ENCODE measurements around the gene GPC6.

The GPC6 gene

DNA sequence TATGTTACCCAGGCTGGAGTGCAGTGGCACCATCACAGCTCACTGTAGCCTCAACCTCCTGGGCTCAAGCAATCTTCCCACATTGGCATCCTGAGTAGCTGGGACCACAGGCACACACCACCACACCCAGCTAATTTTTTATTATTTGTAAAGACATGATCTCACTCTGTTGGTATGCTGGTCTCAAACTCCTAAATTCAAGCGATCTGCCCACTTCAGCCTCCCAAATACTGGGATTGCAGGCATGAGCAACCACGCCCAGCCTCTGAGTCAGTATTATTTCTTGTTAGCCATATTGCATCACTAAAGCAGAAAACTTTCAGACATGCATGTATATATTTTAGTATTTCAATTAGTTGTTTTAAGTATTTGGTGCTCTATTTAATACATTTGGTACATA lies 376.4 kb downstream of the GPC6 start:
- no peak for DNase-seq (ENCODE audit: low spot score)

DNA sequence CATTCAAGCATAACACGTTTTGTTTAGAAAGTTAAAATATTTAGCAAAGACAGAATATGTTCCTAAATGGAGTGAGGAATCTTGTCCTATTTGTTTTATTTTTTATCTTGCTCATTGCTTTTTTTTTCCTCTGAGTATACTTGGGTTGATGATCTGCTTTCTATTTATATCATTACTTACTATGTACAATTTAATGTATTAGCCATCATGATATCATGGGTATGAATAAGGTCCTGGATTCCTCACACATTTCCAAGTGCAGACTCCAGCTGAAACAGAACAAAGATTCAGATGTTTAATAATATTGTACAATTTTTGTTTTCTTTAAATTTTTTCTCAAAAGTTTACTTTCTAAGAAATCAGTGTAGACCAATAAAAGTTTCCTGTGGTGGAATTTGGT lies 388.2 kb downstream of the GPC6 start:
- DNase-seq (ENCODE audit: low spot score), result no peak

DNA sequence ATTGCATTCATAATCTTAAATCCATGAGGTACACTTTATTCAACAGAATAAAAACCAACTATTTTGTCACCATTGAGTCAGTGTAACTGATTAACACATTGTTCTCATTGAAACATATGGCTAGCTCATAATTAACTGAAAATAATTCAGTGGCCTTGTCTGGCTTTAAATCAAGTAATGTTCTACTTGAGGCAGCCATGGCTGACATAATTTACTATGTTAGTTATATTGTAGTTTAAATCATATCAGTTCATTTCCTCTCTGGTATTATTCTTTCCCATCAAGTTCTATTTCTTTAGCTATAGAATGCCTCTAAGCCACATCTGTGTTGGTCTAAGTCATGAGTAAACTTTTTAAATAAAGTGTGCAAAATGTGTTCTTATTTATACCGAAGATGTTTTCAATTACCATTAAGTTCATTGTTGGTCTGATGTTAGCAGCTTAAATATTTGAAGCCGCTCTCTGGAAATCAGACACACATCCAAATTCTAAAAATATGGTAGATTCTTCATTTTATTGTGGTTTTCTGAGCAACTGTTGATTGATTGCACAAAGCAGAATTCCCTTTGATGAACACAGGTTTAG lies 393.7 kb downstream of the GPC6 start:
- no peak for DNase-seq (ENCODE audit: low spot score)

DNA sequence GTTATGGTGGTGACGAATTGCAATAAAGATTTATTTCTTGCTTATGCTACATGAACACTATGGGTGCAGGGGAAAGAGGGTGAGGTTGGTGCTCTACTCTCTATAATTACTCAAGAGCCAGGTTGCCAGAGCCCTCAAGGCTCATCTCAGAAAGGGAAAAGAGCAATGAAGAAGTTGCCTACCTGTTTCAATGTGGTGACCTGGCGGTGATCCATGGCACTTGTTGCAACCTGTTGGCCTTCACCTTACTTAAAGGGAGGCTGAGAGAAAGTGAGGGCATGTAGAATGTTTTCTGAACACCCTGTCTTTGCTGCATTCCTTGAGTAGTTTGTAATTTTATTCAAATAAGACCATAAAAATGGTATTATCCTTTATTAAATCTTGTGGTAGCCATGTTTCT lies 394.4 kb downstream of the GPC6 start:
- DNase-seq (ENCODE audit: low spot score), result no peak

DNA sequence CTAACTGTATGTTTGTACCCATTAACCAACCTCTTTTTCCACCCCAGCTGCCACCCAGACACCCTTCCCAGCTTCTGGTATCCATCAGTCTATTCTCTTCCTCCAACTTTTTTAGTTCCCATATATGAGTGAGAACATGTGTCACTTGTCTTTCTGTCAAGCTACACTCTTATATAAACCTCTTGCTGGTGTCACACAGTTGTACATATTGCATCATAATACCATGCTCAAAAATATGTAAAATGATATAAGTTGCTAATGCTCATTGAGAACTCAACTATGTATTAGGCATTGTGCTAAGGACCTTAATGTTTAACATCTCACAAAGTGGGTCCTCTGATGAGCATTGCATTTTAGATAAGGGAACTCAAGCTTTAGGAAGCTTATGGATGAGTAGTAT lies 395.4 kb downstream of the GPC6 start:
- DNase-seq (ENCODE audit: low spot score), result no peak

DNA sequence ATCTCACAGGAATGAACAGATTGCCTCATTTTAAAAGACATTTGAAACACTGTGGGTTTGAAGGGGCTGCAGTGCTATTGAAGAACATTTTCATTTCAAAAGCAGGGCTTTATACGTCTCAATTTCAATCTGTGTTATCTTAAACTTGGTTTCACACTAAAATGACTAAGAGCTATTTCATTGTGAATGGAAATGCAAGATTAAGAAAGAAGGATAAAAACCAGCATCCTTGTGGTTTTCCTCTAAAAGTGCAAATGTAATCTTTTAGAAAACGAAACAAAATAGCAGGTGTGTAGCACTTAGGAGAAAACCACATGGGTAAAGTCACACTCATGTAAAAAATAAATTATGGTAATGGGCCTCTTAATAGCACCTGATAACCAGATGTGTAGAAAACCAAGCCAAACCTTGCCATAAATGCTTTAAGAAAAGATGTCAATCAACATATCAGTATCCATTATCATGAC lies 397.7 kb downstream of the GPC6 start:
- no peak for DNase-seq (ENCODE audit: low spot score)

DNA sequence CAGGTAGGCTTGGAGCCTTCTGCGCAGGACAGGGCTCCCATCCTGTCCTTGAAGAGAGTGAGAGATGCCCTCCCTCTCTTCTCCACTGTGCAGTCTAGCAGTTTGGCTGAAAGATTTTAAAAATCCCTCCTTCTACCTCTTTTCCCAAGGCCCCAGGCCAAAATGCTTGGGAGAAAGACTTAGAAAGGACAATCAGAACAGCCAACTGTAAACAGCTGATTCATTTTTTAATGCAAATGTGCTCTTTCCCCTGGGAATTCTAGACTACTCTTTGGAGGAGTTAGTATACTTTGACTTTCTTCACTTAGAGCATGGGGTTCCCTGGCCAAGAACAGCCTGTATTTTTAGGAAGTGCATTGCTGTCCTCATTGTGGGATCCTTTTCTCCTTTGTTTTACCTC lies 398.9 kb downstream of the GPC6 start:
- DNase-seq (ENCODE audit: low spot score), result no peak

DNA sequence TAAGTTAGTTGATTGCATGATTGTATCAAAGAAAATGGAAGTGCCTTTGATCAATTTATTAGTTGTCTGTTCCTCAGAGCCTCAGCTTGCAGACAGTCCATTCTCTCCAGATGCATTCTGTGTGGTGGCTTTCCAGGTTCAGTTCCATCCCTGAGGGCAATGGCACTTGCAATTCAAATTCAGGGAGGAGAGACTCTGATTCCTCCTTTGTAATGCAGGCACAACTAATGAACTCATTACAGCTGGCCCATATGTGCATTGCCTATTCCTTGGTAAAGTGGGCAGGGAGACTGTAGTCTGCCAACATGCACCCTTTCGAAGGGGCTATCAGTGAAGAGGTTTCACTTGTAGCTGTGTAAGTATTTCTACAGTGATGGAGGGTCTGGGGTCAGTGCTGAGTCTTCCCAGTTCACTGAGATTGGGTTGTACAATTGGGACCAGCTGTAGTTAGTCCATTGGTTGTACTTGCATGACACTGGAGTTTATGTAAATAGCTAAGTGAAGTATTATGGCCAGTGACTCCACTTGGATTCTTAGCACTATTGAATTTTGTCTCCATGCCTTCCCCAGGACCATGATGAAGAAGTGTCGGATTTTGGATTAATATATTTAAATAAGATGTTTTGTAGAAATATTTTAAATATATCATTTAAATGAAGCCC lies 401.7 kb downstream of the GPC6 start:
- DNase-seq (ENCODE audit: low spot score), result no peak

DNA sequence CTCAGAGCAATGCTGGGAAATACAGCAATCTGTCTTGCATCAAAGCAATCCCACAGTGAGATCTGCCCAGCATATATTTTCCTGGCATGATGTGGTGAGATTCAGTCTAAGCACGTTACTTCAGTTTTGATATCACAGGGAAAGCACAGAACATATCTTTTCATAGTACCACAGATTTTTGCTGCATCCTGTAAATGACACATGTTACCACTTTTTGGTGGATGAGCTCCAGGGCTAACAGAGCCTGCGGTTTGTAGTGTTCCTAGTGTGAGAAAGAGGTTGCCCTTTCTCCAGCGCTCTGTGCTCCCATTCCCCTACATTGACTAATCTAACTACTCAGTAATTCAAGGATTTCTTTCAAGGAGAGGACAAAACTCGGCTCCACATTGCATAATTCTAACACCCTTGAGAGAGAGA lies 409.0 kb downstream of the GPC6 start:
- no peak for DNase-seq (ENCODE audit: low spot score)

DNA sequence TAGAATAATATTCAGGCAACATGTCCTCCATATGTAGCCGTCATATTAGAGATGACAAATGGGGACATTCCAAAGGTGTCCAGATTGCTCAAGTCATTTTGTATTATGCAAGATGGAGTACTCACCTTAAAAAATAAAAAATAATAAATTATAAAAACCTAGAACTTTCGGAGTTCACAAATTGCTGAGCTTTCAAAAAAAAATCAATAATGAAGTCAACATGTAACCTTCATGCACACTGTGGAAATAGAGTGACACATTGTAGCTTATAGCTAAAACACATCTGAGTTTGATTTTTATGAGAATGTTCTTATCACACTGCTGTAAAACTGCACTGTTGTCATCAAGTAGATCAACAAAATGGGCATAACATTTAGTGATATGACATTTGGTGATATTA lies 411.2 kb downstream of the GPC6 start:
- no peak for DNase-seq (ENCODE audit: low spot score)

DNA sequence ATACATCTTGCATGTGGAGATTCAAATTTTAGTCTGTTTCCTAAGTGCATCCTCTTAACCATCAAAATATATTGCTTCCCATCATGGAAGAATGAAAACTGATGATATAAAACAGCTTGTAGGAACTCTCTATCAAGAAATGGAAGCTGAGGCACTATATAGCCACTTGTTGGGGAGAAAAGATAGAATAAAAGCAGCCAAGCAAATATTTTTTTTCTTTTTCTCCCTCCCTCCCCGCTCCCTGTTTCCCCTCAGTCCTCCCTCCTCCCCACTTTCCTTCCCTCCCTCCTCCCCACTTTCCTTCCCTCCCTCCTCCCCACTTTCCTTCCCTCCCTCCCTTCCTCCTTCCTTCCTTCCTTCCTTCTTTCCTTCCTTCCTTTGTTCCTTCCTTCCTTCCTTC lies 413.8 kb downstream of the GPC6 start:
- DNase-seq (ENCODE audit: low spot score), result no peak

DNA sequence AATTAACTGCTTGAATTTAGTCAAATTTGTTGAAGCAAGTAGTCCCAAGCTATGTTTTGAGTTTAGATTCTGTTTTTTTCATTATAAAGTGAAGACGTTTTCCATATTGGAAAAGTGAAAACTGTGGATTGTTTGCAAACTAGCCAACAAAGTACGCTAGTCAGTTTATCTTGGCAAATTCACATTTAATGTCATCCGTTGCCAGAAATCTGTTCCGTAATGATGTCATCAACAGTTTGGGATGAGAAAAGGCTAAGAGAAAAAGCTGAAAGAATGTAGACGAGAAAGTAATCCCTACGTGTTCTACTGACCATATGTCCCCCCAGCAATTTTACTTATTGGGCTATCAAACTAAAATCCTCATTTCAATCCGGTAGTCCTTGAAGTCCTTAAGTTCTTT lies 419.6 kb downstream of the GPC6 start:
- no peak for DNase-seq (ENCODE audit: low spot score)

DNA sequence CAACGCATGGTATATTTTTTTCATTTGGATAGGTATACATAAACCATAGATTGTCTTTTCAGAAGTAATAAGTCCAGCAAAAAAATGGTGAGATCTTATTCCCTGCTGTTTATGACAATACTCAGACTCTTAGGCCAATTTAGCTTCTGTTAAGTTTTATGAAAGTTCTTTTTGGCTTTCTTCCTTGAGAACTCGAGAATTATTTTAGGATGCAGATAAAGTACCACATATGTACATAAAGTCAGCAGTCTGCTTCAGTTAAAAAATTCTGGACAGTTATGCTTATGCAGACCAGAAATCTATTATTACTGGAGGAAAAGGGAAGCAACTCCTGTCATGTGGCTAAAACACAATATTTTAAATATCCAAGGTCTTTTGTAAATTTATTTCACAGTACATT lies 422.9 kb downstream of the GPC6 start:
- DNase-seq (ENCODE audit: low spot score), result no peak

DNA sequence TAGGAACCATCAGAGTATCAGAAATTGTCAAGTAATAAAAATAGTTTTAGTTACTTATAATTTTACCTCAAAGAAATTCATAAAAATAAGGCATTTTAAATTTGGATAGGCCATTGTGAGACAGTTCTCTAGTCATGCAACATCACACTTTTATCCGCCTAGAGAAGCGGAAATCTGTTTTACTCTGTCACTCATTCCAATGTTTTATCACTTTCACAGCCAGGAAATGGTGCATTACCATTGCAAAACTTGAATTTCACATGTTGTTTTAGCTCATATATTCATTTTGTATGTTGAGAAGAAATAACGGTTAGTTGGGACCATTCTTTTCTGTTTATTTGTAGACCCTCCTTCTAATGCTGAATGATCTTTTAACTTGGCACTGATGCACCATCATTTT lies 427.2 kb downstream of the GPC6 start:
- no peak for DNase-seq (ENCODE audit: low spot score)

DNA sequence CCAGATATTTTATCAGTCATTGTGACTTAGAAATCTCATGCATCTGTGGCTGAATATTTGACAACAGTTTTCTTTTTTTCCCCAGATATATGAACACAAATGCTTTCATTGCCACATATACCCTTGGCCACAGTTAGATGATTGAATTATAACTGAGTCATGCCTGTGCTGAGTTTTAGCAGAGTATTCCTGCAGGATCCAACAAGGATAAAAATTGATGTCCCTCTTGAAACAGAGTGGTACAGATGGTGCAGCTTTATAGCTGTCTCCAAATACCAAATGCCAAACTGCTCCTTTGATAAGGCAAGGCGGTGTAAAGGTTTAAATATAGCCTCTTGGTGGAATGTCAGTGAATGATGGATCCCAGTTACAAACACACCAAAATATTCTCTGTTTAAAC lies 428.5 kb downstream of the GPC6 start:
- no peak for DNase-seq (ENCODE audit: low spot score)

DNA sequence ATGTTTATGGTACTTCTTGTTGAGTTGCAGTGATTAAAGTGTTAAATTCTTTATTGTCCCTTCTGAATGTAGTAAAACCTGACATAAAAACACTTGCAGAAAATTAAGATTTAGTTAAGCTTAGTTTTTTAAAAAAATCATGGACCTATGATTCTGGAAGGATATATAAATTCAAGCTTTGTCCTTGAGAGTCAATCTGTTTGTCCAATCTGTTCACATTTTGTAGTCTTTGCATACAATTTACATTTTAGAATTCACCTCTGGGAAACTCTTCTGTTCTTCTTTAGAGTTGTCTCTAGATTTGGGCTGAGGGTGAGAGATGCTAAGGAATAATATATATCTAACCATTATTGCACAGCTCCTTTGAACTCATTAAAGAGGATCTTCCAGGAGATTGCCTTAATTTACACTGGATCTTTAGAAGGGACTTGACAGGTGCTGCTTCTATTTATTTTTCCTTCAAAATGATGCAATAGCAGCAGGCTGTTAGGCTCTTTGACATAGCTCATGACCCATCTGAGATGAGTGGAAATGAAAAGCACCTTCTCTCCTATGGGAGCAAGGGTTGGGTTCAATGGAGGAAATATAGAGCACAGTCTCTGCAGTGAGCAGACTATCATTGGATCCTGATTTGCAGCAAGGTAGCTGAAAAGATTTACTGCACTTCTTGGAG lies 433.9 kb downstream of the GPC6 start:
- DNase-seq (ENCODE audit: low spot score), result no peak

DNA sequence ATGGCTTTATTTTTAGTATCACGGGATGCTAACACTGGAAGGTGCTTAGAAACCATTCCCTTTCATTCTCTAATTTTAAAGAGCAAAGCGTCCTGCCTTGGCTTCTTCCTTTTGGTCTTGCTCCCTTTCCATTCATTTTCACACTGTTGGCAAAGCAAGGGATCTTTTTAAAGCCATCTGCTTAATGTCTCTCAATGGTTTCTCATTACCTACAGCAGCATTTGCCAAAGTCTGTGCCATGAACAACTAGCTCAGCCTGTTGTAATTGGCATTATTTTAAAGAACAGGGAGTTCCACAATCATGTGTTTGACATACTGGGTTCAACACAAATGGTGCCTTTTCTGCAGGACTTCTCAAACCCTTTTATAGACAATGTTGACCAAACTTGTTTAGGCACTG lies 444.3 kb downstream of the GPC6 start:
- DNase-seq (ENCODE audit: low spot score), result no peak

DNA sequence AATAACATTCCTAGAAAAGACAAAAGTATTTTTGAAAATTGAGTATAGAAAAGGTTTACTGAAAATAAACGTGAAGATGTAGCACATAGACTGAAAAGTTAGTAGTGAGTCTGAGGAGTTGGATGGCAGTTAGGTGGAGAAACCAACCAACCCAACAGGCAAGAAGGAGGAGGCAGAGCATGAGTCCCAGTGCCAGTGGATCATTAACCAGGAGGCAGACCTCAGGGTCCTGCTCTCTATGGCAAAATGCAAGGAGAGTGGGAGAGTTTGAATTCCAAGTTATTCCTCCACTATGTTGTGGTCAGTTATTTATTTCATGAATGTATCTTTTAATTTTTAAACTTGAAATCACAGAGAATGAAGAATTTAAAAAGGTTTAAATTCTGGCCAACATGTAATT lies 446.4 kb downstream of the GPC6 start:
- no peak for DNase-seq (ENCODE audit: low spot score)

DNA sequence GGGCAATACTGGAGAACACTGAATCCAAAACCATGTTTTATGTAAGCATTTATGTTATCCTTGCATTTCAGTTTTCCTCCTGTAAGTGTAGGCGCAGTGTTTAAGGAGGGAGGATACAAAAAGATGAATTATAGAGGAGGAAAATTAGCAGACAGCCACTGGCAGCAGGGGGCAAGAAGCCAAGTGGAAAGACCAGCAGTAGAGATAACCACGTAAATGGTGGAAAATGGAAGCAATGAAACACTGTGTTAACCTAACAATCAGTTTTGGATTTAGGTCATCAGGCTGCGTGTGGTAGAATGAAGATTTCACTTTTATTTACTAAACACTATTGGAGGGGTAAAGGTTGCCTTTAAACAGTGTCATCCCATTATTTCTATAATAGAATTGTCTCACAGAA lies 447.3 kb downstream of the GPC6 start:
- DNase-seq (ENCODE audit: low spot score), result no peak

DNA sequence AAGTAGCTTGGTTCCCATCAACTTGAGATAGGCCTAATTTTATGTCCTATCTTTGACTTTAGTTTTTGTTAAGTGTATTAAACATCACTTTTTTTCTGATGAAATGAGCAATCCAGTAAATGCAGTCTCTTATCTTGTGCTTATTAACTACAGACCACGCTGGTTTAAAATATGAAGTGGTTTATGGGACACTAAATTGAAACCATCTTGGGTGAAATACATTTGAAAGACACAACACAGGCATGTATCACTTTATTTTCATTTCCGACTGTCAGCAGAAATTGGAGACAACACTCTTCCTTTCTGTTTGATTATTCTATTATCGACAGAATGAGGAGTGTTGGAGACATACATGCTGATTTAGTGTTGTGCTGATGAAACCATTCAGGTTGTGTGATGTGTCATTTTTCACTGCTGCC lies 447.7 kb downstream of the GPC6 start:
- DNase-seq (ENCODE audit: low spot score), result no peak

DNA sequence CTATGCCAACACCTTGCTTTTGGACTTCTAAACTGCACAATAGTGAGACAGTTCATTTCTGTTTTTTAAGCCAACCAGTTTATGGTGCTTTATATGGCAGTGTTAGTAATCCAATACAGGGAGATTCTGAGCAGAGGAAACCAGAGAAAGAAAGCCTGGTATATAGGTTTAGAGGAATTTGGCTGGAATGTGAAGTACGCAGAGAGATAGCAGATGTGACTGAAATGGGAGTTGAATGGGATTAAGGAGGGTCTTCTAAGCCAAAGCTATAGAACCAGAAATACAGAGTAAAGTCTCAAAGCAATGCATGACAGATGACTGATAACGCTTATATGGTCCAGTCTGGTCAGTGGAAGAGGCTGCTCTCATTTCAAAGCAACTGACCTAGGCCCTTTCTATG lies 453.7 kb downstream of the GPC6 start:
- DNase-seq (ENCODE audit: low spot score), result no peak

DNA sequence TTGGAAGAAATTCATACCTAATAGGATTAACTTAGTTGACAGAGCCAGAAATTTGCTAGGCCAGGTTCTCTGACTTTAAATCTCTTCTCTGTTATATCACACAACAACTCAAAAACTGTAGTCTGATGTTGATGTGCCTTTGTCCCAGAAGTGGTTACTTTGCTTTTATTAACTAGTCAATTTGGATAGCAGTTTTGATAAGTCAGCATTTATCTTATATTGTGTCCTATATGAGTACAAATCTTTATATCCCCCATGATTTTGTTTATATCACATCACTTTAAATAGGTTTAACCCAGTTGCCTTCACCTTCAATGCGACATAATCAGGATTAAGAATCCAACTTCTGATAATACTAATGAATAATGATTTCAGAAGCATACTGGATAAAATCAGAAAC lies 459.3 kb downstream of the GPC6 start:
- DNase-seq (ENCODE audit: low spot score), result no peak

DNA sequence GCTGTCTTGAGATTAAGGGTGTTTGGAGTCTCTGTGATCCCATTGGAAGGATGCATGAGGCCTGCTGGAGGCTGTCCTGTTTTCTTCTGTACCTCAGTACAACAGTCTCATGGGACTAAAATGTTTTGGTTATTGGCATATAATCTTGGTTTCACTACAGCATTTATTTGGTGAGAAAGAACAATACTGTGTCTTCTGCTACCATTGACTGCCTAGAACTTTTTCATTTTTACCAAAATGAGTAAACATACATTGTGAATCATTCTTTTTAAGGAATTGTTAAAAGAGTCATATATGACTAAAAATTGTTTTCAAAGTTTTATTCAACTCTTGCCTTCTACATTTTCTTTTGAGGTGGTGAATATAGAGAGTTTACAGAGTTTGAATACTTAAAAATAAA lies 459.8 kb downstream of the GPC6 start:
- no peak for DNase-seq (ENCODE audit: low spot score)

DNA sequence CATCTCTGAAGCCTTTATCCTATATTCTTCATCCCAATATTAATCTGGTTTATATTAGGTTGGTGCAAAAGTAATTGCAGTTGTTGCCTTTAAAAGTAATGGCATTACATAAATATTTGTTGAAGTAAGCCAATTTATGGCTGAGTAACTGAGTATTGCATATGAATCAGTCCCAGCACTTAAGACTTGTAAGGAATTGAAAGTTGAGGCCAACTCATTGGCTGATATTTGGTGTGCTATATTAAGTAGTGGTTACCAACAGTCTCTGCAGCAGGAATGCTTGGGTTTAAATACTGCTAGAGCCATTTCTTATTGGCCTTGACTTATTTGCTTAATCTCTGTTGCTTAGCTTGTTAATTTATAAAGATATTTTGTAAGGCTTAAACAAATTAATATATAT lies 460.7 kb downstream of the GPC6 start:
- DNase-seq (ENCODE audit: low spot score), result no peak
